Cardiac fibroblast (primary cell): ENCODE data around the gene AP1M2.
"Not testable (repeated sequence)": the region's sequence is repeated elsewhere in the genome, so short reads cannot be mapped to it uniquely, and the experiment has no call there.

Experiments
- DNase-seq, 2 donors: peaks; one replicate each; pipeline versions ENCODE4 v3.0.0 to v3.0.0-alpha.2; 2010; ENCODE audit warnings: low read depth in 2 of 2
- H3K4me3 ChIP-seq, 2 donors: replicated peaks in 1 of 2; 1 replicate in 1 of 2; 2 replicates in 1 of 2; pipeline ENCODE4 v1.5.1; 2011; ENCODE audit warnings: low read depth in 2 of 2, low read length in 2 of 2, mild to moderate bottlenecking in 2 of 2, moderate library complexity in 1 of 2
- CTCF ChIP-seq: IDR thresholded peaks from one replicate; pipeline ENCODE4 v1.5.1; 2011; ENCODE audit warnings: low read depth, mild to moderate bottlenecking, low read length, inconsistent platforms

Gene AP1M2

GRCh38 chr19:10554760-10555609 is 32.1 kb downstream of the AP1M2 start:
- H3K4me3 ChIP-seq = no peak overlapping the region
- TF ChIP-seq CTCF = no peak
- DNase-seq = no peak

GRCh38 chr19:10553943-10554381 is 33.1 kb downstream of the AP1M2 start:
- H3K4me3 ChIP-seq = no peak overlapping the region
- no peak for TF ChIP-seq CTCF
- DNase-seq = no peak

- no peak overlapping the region for H3K4me3 ChIP-seq
- no peak for DNase-seq
- TF ChIP-seq CTCF = no peak
Observed at GRCh38 chr19:10553087-10553667, 33.9 kb downstream of the AP1M2 start.

GRCh38 chr19:10552510-10553053 is 34.5 kb downstream of the AP1M2 start:
- TF ChIP-seq CTCF = no peak
- DNase-seq = peak; percentile 39 to 44
- no peak overlapping the region for H3K4me3 ChIP-seq

- DNase-seq = peak; percentile 56 to 58
- H3K4me3 ChIP-seq = no peak overlapping the region
- peak; percentile 30 for TF ChIP-seq CTCF
Observed at GRCh38 chr19:10551698-10552301, 35.3 kb downstream of the AP1M2 start.

GRCh38 chr19:10551006-10551405 is 36.1 kb downstream of the AP1M2 start:
- not testable (repeated sequence) for H3K4me3 ChIP-seq, DNase-seq

- no peak for TF ChIP-seq CTCF
- DNase-seq = no peak
- H3K4me3 ChIP-seq = no peak overlapping the region
Observed at GRCh38 chr19:10550336-10550735, 36.8 kb downstream of the AP1M2 start.
